Limb (tissue), 2 donors: ENCODE results near the gene PJVK.

Source experiments
- DNase-seq, 2 donors: peaks; one replicate each; pipeline ENCODE4 v3.0.0-alpha.2; 2016; ENCODE audit errors: extremely low spot score in 2 of 2

Gene PJVK

GRCh38 chr2:178480227-178481181, 29.3 kb downstream of the PJVK start, which contains the start of gene PLEKHA3:
Gene PLEKHA3 (plus strand): TSS chr2:178480457. CDS start chr2:178480870, 413 bp downstream.
- peak; percentile 90 to 92 for DNase-seq

- DNase-seq = no peak
Measured at GRCh38 chr2:178482437-178482836, 31.3 kb downstream of the PJVK start.

GRCh38 chr2:178484245-178485041, 33.3 kb downstream of the PJVK start:
- DNase-seq = no peak

DNA sequence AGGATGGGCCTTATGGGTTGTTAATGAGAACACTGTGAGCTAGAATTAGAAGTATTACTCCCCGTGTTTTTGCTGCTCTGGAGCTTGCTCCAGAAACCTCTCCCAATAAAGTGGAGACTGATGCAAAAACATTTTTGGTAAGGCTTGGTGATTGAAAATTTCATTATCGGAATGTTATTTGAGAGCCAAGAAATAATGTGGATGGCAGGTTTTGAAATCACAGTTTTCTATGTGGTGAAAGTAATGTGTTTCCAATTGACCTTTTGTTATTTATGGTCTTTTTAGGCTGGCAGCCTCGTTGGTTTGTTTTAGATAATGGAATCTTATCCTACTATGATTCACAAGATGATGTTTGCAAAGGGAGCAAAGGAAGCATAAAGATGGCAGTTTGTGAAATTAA, 34.2 kb downstream of the PJVK start:
- no peak for DNase-seq

GRCh38 chr2:178491612-178492011, 40.4 kb downstream of the PJVK start:
- DNase-seq = no peak

DNA sequence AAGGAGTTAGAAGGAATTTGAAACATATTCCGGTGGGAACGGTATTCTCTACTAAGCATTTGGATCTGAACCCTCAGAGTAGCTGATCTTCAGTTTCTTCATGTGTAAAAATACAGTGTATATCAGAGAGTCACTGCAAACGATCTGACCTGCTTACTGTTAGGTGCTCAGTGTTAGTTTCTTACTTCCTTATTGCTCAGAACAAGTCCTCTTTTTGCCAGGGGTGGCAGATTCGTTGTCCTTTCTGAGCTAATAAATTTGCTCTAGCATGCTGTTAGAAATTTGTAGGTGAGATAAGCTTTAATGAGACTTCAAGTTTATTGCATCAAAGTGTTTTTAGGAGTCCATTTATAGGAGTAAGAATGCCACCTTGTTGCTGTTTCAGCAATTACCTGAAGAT, 44.9 kb downstream of the PJVK start:
- DNase-seq = no peak

DNA sequence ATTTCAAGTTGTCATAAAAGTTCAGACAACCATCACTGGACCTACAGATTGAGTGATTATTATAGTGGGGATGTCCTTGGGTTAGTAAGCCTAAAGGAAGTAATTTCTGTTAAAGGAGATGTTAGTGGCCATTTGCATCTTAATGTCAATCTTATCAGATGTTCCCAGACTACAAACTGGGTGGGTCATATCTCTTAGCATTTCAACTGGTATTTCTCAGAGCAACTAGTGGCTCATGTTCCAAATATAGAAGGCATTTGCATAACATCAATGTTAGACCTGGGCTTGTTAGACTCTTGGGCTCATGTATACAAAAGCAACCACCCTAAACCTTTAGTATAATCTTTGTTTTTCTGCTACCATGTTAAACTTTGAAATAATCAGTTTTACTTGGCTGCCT, 47.0 kb downstream of the PJVK start:
- no peak for DNase-seq

DNA sequence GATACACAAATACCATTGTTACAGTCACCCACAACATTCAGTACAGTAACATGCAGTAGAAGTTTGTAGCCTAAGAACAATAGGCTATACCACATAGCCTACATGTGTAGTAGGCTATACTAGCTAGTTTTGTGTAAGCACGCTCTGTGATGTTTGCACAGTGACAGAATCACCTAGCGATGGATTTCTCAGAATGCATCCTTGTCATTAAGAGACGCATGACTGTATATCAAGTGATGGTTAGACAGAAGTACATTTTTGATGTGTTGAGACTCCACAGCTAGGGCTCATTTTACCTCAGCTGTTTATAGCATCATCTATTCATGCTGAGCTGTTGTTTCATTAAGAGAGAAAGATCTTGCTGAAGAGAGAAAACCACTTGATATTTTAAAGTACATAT, 48.5 kb downstream of the PJVK start:
- no peak for DNase-seq

- no peak for DNase-seq
Measured at GRCh38 chr2:178502751-178503150, 51.6 kb downstream of the PJVK start.

DNA sequence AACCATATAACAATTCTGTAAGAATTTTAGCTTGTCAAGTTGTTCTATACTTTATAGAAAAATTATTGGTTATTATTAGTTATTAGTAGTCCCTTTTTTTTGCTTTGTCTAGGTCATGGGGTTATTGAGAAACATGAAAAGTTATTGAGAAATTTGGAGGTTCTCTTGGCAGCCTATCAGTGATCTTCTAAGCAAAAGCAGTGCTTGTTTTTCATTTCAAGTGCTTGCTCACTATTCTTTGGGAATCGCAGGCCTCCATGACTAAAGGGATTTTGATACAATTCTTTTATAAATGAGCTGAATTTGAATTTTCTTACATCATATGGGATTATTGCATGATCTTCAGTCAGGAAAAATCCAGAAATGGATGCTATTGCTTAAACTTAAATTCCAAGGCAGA, 54.9 kb downstream of the PJVK start:
- no peak for DNase-seq

DNA sequence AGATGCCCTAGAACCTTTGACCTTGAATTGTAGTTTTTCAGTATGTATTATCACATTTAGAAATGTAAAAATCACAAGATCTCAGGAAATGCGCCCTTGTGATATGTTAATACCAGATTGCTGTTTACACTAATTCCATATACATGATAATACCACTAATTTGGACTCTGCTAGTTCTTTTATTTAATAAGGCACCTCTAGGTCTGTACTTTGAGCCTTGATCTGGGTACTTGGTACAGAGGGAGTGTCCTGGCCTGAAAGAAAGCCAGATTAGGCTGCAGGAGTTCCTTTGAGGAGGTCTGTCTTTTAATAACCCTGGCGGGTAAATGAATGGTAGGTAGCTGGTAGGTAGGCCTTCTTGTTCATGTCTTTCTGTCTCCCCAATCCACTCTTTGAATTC, 55.3 kb downstream of the PJVK start:
- DNase-seq = no peak

DNA sequence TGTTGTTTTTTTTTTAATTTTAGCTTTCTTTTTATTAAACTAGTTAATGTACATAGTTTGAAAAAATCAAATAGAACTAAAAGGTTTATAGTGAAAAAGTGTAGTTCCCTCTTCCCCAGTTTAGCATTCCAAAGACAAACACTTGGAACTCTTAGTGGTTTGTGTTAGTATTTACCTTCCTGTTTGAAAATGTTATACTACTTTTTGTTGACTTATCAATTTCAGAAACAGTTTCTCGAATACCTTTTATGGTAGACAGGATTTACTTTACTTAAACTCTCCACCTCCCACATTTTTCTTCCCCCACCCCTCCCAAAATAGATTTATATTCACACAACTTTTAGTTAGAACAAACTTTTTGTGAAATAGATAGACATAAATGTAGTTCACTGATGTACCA, 55.8 kb downstream of the PJVK start:
- no peak for DNase-seq

DNA sequence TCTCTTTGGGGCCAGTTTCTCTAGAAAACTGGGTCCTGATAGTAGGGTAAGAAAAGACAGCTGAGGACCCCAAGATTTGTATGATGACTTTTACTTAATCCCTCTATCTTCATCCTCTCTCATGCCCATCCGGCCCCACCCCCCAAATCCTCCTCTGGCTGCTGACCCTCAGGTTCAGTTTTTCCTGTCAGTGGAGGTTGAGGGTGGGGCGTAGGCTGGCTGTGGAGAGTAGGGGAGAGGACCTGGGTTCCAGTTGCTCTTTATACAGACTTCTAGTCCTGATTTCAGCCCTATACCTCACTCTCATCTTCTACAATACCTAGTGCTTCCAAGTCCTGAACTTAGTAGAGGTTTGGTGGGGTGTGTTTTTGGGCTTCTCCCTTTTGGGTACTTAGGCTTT, 57.5 kb downstream of the PJVK start:
- no peak for DNase-seq

- no peak for DNase-seq
Measured at GRCh38 chr2:178510384-178510783, 59.2 kb downstream of the PJVK start.
